ENCODE data around the gene CAPSL.

DNA sequence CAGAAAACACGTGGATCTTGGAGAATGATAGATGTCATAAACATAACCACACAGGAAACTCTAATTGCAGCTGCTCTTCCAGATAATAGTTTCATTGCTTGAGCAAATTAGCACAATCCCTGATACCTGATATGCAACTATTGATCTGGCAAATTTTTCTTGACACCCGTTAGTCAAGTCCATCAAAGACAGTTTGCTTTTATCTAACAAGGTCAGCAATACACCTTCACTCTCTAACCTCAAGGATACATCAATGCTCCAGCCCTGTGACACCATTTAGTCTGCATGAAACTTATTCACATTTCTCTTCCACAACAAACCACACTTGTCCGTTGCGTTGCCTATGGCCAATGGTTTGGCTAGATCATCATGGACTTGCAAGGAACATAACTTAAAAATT lies 36.1 kb upstream of the CAPSL start:
- TF ChIP-seq CTCF (IDR thresholded peaks at IDR 0.05) (no peak), POLR2A (IDR thresholded peaks at IDR 0.05) (no peak), POLR2AphosphoS5 (IDR thresholded peaks at IDR 0.05; ENCODE audit: insufficient read depth in 1 of 2, low read depth in 1 of 2) (no peak)
